ENCODE results near the gene LRRC15. TPM values are rescaled to one million over a fixed set of nuclear protein-coding genes. Genes with fewer than 3 reads are reported as not detected.

The LRRC15 gene
- total and polyA plus RNA-seq, 2 experiments from 2014 or later = 0.05 to 0.14 TPM

DNA sequence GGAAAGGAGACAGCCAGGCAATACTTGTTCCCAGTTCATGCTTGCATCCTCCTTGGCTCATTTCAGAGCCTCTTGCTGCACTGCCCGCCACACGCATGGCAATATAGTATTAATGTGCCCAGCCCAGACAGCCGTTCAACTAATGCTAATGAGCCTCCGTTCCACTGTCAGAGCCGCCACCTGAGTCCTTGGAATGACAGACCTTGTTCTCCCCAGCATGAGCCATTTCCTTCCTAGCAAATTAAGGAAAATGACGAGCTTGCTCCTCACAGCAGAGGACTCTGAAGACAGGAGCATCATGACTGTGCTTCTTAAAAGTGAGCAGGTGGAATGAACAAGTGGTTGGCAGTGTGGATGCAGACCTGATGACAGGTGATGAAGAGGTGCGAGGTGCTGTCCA, 10.8 kb upstream of the LRRC15 start:
- Mint-ChIP-seq H3K36me3 (ENCODE audit: low read depth) (no peaks in the 10 kb centered on the region), H3K4me1 (peaks cover 44% of the 10 kb centered on the region), H3K9me3 (no peaks in the 10 kb centered on the region), H3K27me3 (ENCODE audit: insufficient read depth, low read depth, poor library complexity) (peaks cover 14% of the 10 kb centered on the region), H3K4me3 (no peak overlapping the region), H3K27ac (no peak overlapping the region)
- ATAC-seq = no peak
- Histone ChIP-seq H2AFZ (no peak overlapping the region; the same call in 1 of the 2 replicates), H3K27me3 (ENCODE audit: insufficient read depth) (no peaks in the 10 kb centered on the region), H3K79me2 (replicated peaks; ENCODE audit: insufficient read depth) (no peaks in the 10 kb centered on the region), H3K4me2 (no peak overlapping the region), H3K9me2 (ENCODE audit: insufficient read depth) (no peaks in the 10 kb centered on the region), H3K27ac (ENCODE audit: low read depth) (no peak overlapping the region), H3K36me3 (ENCODE audit: insufficient read depth) (no peaks in the 10 kb centered on the region), H3K4me1 (ENCODE audit: insufficient read depth) (peaks cover 14% of the 10 kb centered on the region), H4K20me1 (replicated peaks; ENCODE audit: insufficient read depth) (no peaks in the 10 kb centered on the region), H3K4me3 (no peak overlapping the region), H3F3A (replicated peaks; ENCODE audit: low read depth) (no peaks in the 10 kb centered on the region)
- TF ChIP-seq JUNB (IDR thresholded peaks at IDR 0.05; ENCODE audit: unreplicated experiment) (no peak), EZH2 (IDR thresholded peaks at IDR 0.05; ENCODE audit: low read depth, unreplicated experiment) (no peak), STAT1 (IDR thresholded peaks at IDR 0.05; ENCODE audit: unreplicated experiment) (no peak), ZNF331 (CRISPR knock-in tag; IDR thresholded peaks at IDR 0.05; ENCODE audit: low read depth) (no peak), ZNF462 (CRISPR knock-in tag; IDR thresholded peaks at IDR 0.05) (no peak), POLR2AphosphoS5 (IDR thresholded peaks at IDR 0.05; ENCODE audit: low read depth) (no peak), NANOG (IDR thresholded peaks at IDR 0.05; ENCODE audit: borderline replicate concordance) (no peak), EZH2phosphoT487 (IDR thresholded peaks at IDR 0.05; ENCODE audit: unreplicated experiment) (no peak), ZNF114 (CRISPR knock-in tag; IDR thresholded peaks at IDR 0.05) (no peak), CREB1 (CRISPR knock-in tag; IDR thresholded peaks at IDR 0.05; ENCODE audit: low read depth) (no peak)
- TF ChIP-seq, protein P1, sequence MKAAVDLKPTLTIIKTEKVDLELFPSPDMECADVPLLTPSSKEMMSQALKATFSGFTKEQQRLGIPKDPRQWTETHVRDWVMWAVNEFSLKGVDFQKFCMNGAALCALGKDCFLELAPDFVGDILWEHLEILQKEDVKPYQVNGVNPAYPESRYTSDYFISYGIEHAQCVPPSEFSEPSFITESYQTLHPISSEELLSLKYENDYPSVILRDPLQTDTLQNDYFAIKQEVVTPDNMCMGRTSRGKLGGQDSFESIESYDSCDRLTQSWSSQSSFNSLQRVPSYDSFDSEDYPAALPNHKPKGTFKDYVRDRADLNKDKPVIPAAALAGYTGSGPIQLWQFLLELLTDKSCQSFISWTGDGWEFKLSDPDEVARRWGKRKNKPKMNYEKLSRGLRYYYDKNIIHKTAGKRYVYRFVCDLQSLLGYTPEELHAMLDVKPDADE (IDR thresholded peaks at IDR 0.05) = no peak
- TF ChIP-seq, protein P2, sequence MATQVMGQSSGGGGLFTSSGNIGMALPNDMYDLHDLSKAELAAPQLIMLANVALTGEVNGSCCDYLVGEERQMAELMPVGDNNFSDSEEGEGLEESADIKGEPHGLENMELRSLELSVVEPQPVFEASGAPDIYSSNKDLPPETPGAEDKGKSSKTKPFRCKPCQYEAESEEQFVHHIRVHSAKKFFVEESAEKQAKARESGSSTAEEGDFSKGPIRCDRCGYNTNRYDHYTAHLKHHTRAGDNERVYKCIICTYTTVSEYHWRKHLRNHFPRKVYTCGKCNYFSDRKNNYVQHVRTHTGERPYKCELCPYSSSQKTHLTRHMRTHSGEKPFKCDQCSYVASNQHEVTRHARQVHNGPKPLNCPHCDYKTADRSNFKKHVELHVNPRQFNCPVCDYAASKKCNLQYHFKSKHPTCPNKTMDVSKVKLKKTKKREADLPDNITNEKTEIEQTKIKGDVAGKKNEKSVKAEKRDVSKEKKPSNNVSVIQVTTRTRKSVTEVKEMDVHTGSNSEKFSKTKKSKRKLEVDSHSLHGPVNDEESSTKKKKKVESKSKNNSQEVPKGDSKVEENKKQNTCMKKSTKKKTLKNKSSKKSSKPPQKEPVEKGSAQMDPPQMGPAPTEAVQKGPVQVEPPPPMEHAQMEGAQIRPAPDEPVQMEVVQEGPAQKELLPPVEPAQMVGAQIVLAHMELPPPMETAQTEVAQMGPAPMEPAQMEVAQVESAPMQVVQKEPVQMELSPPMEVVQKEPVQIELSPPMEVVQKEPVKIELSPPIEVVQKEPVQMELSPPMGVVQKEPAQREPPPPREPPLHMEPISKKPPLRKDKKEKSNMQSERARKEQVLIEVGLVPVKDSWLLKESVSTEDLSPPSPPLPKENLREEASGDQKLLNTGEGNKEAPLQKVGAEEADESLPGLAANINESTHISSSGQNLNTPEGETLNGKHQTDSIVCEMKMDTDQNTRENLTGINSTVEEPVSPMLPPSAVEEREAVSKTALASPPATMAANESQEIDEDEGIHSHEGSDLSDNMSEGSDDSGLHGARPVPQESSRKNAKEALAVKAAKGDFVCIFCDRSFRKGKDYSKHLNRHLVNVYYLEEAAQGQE (IDR thresholded peaks at IDR 0.05; ENCODE audit: unreplicated experiment) = no peak
- TF ChIP-seq, protein P3, sequence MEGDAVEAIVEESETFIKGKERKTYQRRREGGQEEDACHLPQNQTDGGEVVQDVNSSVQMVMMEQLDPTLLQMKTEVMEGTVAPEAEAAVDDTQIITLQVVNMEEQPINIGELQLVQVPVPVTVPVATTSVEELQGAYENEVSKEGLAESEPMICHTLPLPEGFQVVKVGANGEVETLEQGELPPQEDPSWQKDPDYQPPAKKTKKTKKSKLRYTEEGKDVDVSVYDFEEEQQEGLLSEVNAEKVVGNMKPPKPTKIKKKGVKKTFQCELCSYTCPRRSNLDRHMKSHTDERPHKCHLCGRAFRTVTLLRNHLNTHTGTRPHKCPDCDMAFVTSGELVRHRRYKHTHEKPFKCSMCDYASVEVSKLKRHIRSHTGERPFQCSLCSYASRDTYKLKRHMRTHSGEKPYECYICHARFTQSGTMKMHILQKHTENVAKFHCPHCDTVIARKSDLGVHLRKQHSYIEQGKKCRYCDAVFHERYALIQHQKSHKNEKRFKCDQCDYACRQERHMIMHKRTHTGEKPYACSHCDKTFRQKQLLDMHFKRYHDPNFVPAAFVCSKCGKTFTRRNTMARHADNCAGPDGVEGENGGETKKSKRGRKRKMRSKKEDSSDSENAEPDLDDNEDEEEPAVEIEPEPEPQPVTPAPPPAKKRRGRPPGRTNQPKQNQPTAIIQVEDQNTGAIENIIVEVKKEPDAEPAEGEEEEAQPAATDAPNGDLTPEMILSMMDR (conservative IDR thresholded peaks at IDR 0.05; ENCODE audit: low read depth in 2 of 2) = no peak
- DNase-seq (ENCODE audit: low spot score) = no peak
